Measurements from ENCODE around the gene HES5.

Gene HES5

GRCh38 chr1:2499986-2500596 lies 30.0 kb downstream of the HES5 start:
- no peak for DNase-seq (ENCODE audit: low read depth)

- no peak for DNase-seq (ENCODE audit: low read depth)
Measured at GRCh38 chr1:2499260-2499659, 30.8 kb downstream of the HES5 start.

GRCh38 chr1:2498648-2499047 lies 31.4 kb downstream of the HES5 start:
- no peak for DNase-seq (ENCODE audit: low read depth)

GRCh38 chr1:2497891-2498290 lies 32.2 kb downstream of the HES5 start:
- no peak for DNase-seq (ENCODE audit: low read depth)

- DNase-seq (ENCODE audit: low read depth) = no peak
Measured at GRCh38 chr1:2496746-2497145, 33.3 kb downstream of the HES5 start.

- DNase-seq (ENCODE audit: low read depth) = no peak
Measured at GRCh38 chr1:2496087-2496622, 33.9 kb downstream of the HES5 start.

GRCh38 chr1:2495546-2495945 lies 34.5 kb downstream of the HES5 start:
- DNase-seq (ENCODE audit: low read depth) = no peak

GRCh38 chr1:2495026-2495425 lies 35.0 kb downstream of the HES5 start:
- DNase-seq (ENCODE audit: low read depth) = no peak

GRCh38 chr1:2494323-2494693 lies 35.8 kb downstream of the HES5 start:
- DNase-seq (ENCODE audit: low read depth) = no peak

GRCh38 chr1:2493691-2494322 lies 36.3 kb downstream of the HES5 start:
- DNase-seq (ENCODE audit: low read depth) = no peak

- no peak for DNase-seq (ENCODE audit: low read depth)
Measured at GRCh38 chr1:2493218-2493617, 36.8 kb downstream of the HES5 start.

GRCh38 chr1:2492091-2492490 lies 38.0 kb downstream of the HES5 start:
- no peak for DNase-seq (ENCODE audit: low read depth)

GRCh38 chr1:2489615-2490014 lies 40.4 kb downstream of the HES5 start:
- DNase-seq (ENCODE audit: low read depth) = no peak

GRCh38 chr1:2488688-2489087 lies 41.4 kb downstream of the HES5 start:
- DNase-seq (ENCODE audit: low read depth) = no peak

GRCh38 chr1:2486558-2486957 lies 43.5 kb downstream of the HES5 start:
- no peak for DNase-seq (ENCODE audit: low read depth)

GRCh38 chr1:2486041-2486440 lies 44.0 kb downstream of the HES5 start:
- DNase-seq (ENCODE audit: low read depth) = no peak

- DNase-seq (ENCODE audit: low read depth) = no peak
Measured at GRCh38 chr1:2483970-2484369, 46.1 kb downstream of the HES5 start.

GRCh38 chr1:2483026-2483425 lies 47.0 kb downstream of the HES5 start:
- no peak for DNase-seq (ENCODE audit: low read depth)

- no peak for DNase-seq (ENCODE audit: low read depth)
Measured at GRCh38 chr1:2482588-2482987, 47.5 kb downstream of the HES5 start.

- DNase-seq (ENCODE audit: low read depth) = no peak
Measured at GRCh38 chr1:2481885-2482284, 48.2 kb downstream of the HES5 start.

- no peak for DNase-seq (ENCODE audit: low read depth)
Measured at GRCh38 chr1:2480986-2481364, 49.1 kb downstream of the HES5 start.

GRCh38 chr1:2480236-2480985 lies 49.7 kb downstream of the HES5 start:
- DNase-seq (ENCODE audit: low read depth) = no peak

- DNase-seq (ENCODE audit: low read depth) = no peak
Measured at GRCh38 chr1:2479618-2480017, 50.4 kb downstream of the HES5 start.
